GM21723 (cell line): Measurements from ENCODE around the gene SLC1A5.

ENCODE experiments used
- ATAC-seq: cut with Tn5 transposase; IDR thresholded peaks from one replicate; pipeline ENCODE4 v1.9.1; 2021; ENCODE audit warnings: mild to moderate bottlenecking, moderate library complexity; ENCODE audit not compliant: unreplicated experiment

The SLC1A5 gene

GRCh38 chr19:46726971-46727501, 61.4 kb downstream of the SLC1A5 start:
- no peak for ATAC-seq

GRCh38 chr19:46726551-46726950, 61.8 kb downstream of the SLC1A5 start:
- no peak for ATAC-seq

- ATAC-seq: no peak
These were observed 62.5 kb downstream of the SLC1A5 start for GRCh38 chr19:46725859-46726393.

- no peak for ATAC-seq
These were observed 63.2 kb downstream of the SLC1A5 start for GRCh38 chr19:46725036-46725820.
